Measurements from ENCODE around the gene CTNNA3. TPM values are rescaled to one million over a fixed set of nuclear protein-coding genes. Genes with fewer than 3 reads are reported as not detected.

CTNNA3 gene
- total RNA-seq, 4 donors from 2014 or later = 0.68 to 75.2 (median 1.4) TPM

DNA sequence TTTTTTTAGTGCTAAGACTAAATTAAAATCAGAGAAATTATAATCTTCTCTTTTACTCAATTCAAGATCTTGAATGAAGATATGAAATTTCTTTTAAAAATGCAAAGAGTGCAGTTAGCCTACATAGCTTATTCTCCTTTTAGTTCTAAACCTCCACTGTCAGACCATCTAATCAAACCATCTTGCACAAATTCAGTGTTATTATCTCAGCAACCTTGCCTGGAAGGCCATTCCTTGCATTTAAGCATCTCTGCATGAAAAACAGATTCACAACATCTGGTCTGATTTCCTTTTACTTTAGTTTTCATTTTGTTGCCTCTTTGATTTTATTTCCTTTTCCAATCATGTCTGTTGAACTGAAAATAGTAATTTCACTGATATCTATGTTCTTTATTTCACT, 1297.3 kb downstream of the CTNNA3 start:
- intact Hi-C loops (cut with DNase I; ENCODE audit: low total_unique reads) = no loop called here
- TF ChIP-seq EP300 (IDR thresholded peaks at IDR 0.05; ENCODE audit: low read depth) = no peak
- TF ChIP-seq, protein P1, sequence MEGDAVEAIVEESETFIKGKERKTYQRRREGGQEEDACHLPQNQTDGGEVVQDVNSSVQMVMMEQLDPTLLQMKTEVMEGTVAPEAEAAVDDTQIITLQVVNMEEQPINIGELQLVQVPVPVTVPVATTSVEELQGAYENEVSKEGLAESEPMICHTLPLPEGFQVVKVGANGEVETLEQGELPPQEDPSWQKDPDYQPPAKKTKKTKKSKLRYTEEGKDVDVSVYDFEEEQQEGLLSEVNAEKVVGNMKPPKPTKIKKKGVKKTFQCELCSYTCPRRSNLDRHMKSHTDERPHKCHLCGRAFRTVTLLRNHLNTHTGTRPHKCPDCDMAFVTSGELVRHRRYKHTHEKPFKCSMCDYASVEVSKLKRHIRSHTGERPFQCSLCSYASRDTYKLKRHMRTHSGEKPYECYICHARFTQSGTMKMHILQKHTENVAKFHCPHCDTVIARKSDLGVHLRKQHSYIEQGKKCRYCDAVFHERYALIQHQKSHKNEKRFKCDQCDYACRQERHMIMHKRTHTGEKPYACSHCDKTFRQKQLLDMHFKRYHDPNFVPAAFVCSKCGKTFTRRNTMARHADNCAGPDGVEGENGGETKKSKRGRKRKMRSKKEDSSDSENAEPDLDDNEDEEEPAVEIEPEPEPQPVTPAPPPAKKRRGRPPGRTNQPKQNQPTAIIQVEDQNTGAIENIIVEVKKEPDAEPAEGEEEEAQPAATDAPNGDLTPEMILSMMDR (IDR thresholded peaks at IDR 0.05) = no peak
- no peak for TF ChIP-seq POLR2AphosphoS5 (IDR thresholded peaks at IDR 0.05)
- TF ChIP-seq POLR2A (IDR thresholded peaks at IDR 0.05) = no peak
- in situ Hi-C loops (cut with MboI; ENCODE audit: low pct_ligation_motif_present in 1 of 4, low pct_unique_long_range_greater_than_20kb in 1 of 4, low sequenced_read_pairs in 3 of 4) = no loop called here

DNA sequence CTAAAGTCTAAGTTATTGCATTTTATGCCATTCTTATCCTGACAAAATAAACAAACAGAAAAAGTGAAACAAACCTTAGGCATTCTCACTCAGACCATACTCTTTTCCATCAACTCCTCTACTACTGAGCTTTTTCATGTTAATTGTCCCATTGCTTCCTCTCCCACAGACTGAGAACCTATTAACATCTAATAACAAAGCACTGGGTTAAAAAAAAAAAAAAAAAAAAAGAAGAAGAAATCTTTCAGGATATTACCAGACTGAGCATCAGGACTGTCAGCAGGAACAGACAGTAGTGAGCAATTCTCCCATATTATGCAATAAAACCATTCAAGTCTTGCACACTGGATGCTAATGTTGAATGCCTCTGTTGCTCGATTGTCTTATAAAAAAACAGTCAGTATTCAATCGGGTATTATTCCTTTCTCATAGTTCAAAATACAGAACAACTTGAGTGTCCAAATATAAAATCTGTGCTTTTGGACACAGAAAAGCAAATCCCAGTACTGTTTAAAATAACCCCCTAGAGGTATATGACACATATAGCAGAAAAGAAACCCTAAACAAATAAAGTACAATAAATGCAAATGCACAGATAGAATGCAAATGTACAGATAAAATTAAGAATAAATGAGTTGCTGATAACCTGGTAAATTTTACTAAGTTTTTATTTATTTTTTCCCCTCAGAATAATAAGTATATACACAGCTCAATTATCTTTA, 1301.5 kb downstream of the CTNNA3 start:
- Histone ChIP-seq H3K27ac (no peak overlapping the region), H3K36me3 (no peaks in the 10 kb centered on the region), H3K27me3 (no peaks in the 10 kb centered on the region), H3K9me3 (peaks cover 0 to 3% of the 10 kb centered on the region in 2 donors), H3K4me3 (no peak overlapping the region), H3K4me1 (no peaks in the 10 kb centered on the region)
- no peak for TF ChIP-seq EP300 (IDR thresholded peaks at IDR 0.05; ENCODE audit: low read depth)
- no peak for TF ChIP-seq POLR2A (IDR thresholded peaks at IDR 0.05)
- no peak for TF ChIP-seq POLR2AphosphoS5 (IDR thresholded peaks at IDR 0.05)
- TF ChIP-seq, protein P1 (IDR thresholded peaks at IDR 0.05) = no peak
- in situ Hi-C loops (cut with MboI; ENCODE audit: low pct_ligation_motif_present in 1 of 4, low pct_unique_long_range_greater_than_20kb in 1 of 4, low sequenced_read_pairs in 3 of 4) = no loop called here
- no peak for DNase-seq
- 43 to 75% methylated on average over 2 of the region's 2 CpGs for WGBS, 2 donors (ENCODE audit: low coverage in 1 of 2)
- intact Hi-C loops (cut with DNase I; ENCODE audit: low total_unique reads) = no loop called here

More for the DNA sequence above, 1297.3 kb downstream of the CTNNA3 start:
- no peaks in the 10 kb centered on the region for H3K27me3 ChIP-seq
- DNase-seq = no peak
- H3K36me3 ChIP-seq = no peaks in the 10 kb centered on the region
- peaks cover 0 to 3% of the 10 kb centered on the region in 2 donors for H3K9me3 ChIP-seq
- no peak overlapping the region for H3K27ac ChIP-seq
- H3K4me3 ChIP-seq = no peak overlapping the region
- no peaks in the 10 kb centered on the region for H3K4me1 ChIP-seq

DNA sequence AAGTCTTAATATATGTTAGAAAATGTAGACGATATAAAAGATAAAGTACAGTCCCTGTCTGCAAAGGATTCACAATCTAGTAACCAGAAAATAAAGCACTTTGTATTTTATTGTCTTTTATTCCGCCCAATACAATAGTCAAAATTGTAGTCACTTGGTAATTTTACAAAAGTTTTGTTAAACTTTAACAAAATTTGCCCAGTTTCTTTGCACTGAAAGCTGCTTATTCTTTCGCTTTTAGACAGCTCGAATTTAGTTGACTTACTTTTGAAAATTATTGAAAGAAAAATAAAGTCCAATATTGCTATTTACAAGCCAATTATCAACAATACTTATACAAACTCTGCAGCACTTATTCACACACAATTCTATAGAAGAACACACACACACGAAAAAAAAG, 1305.1 kb downstream of the CTNNA3 start:
- H3K27me3 ChIP-seq = no peaks in the 10 kb centered on the region
- peaks cover 0 to 2% of the 10 kb centered on the region in 2 donors for H3K9me3 ChIP-seq
- DNase-seq = no peak
- WGBS, 2 donors (ENCODE audit: low coverage in 1 of 2) = 75 to 77% methylated on average over 5 of the region's 5 CpGs
- H3K27ac ChIP-seq = no peak overlapping the region
- in situ Hi-C loops (cut with MboI; ENCODE audit: low pct_ligation_motif_present in 1 of 4, low pct_unique_long_range_greater_than_20kb in 1 of 4, low sequenced_read_pairs in 3 of 4) = no loop called here
- H3K4me1 ChIP-seq = no peaks in the 10 kb centered on the region
- intact Hi-C loops (cut with DNase I; ENCODE audit: low total_unique reads) = no loop called here
- no peak for TF ChIP-seq POLR2AphosphoS5 (IDR thresholded peaks at IDR 0.05)
- no peak for TF ChIP-seq EP300 (IDR thresholded peaks at IDR 0.05; ENCODE audit: low read depth)
- no peak for TF ChIP-seq POLR2A (IDR thresholded peaks at IDR 0.05)
- TF ChIP-seq, protein P1 (IDR thresholded peaks at IDR 0.05) = no peak
- H3K4me3 ChIP-seq = no peak overlapping the region
- H3K36me3 ChIP-seq = no peaks in the 10 kb centered on the region

DNA sequence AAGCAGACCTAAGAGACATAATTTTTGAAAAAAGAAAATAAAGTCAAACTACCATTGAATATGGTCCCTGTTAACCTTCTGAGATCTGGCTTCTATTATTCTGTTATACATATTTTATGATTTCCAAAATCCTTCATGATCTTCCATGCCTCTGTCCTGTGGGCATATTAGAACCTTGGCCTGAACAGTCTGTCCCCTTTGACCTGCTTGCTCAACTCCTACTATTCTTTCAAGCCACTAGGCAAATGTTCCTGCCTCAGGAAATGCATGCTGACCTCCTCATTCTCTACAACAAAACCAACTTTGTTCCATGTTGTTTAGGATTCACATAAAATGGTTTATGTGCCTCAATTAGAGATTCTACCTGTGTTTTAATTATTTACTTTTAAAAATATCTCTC, 1315.0 kb downstream of the CTNNA3 start:
- Histone ChIP-seq H3K27ac (no peak overlapping the region), H3K4me3 (no peak overlapping the region), H3K27me3 (no peaks in the 10 kb centered on the region), H3K4me1 (no peaks in the 10 kb centered on the region), H3K36me3 (no peaks in the 10 kb centered on the region), H3K9me3 (no peaks in the 10 kb centered on the region)
- intact Hi-C loops (cut with DNase I; ENCODE audit: low total_unique reads) (no loop called here), in situ Hi-C loops (cut with MboI; ENCODE audit: low pct_ligation_motif_present in 1 of 4, low pct_unique_long_range_greater_than_20kb in 1 of 4, low sequenced_read_pairs in 3 of 4) (no loop called here)
- no peak for DNase-seq
- TF ChIP-seq EP300 (IDR thresholded peaks at IDR 0.05; ENCODE audit: low read depth) (no peak), POLR2AphosphoS5 (IDR thresholded peaks at IDR 0.05) (no peak), POLR2A (IDR thresholded peaks at IDR 0.05) (no peak)
- TF ChIP-seq, protein P1 (IDR thresholded peaks at IDR 0.05) = no peak
